ENCODE measurements around the gene NR2C1.

- TF ChIP-seq EGR1 (IDR thresholded peaks at IDR 0.05) (no peak), RAD21 (IDR thresholded peaks at IDR 0.05; ENCODE audit: low read depth) (no peak), MAX (IDR thresholded peaks at IDR 0.05) (no peak), TCF12 (IDR thresholded peaks at IDR 0.05; ENCODE audit: low read depth) (no peak), EP300 (IDR thresholded peaks at IDR 0.05; ENCODE audit: borderline replicate concordance) (no peak), ZBTB7A (IDR thresholded peaks at IDR 0.05; ENCODE audit: low read depth) (no peak), YY1 (IDR thresholded peaks at IDR 0.05; ENCODE audit: low read depth) (no peak), NFIC (IDR thresholded peaks at IDR 0.05) (no peak), CREB1 (IDR thresholded peaks at IDR 0.05; ENCODE audit: low read depth) (no peak), USF1 (IDR thresholded peaks at IDR 0.05) (no peak), REST (IDR thresholded peaks at IDR 0.05; ENCODE audit: low read depth) (no peak), TAF1 (IDR thresholded peaks at IDR 0.05; ENCODE audit: low read depth) (no peak), CEBPB (IDR thresholded peaks at IDR 0.05) (no peak), FOXM1 (IDR thresholded peaks at IDR 0.05; ENCODE audit: borderline replicate concordance, low read depth) (no peak)
Measured at GRCh38 chr12:95037906-95038305, 35.5 kb downstream of the NR2C1 start.

All from Ishikawa (cell line).